Measurements from ENCODE around the gene BBIP1.

- TF ChIP-seq, protein P1, sequence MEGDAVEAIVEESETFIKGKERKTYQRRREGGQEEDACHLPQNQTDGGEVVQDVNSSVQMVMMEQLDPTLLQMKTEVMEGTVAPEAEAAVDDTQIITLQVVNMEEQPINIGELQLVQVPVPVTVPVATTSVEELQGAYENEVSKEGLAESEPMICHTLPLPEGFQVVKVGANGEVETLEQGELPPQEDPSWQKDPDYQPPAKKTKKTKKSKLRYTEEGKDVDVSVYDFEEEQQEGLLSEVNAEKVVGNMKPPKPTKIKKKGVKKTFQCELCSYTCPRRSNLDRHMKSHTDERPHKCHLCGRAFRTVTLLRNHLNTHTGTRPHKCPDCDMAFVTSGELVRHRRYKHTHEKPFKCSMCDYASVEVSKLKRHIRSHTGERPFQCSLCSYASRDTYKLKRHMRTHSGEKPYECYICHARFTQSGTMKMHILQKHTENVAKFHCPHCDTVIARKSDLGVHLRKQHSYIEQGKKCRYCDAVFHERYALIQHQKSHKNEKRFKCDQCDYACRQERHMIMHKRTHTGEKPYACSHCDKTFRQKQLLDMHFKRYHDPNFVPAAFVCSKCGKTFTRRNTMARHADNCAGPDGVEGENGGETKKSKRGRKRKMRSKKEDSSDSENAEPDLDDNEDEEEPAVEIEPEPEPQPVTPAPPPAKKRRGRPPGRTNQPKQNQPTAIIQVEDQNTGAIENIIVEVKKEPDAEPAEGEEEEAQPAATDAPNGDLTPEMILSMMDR (IDR thresholded peaks at IDR 0.05) = no peak
- TF ChIP-seq POLR2A (IDR thresholded peaks at IDR 0.05) = no peak
These were observed 38.6 kb upstream of the BBIP1 start for GRCh38 chr10:110957606-110958005.

All from right lobe of liver (tissue), 4 donors.